Astrocyte (in vitro differentiated cells and primary cell): ENCODE measurements around the gene PLEKHG5.

Experiments used
- CTCF ChIP-seq: IDR thresholded peaks from 2 replicates; pipeline ENCODE4 v1.5.1; 2011; ENCODE audit warnings: low read depth, mild to moderate bottlenecking, inconsistent platforms, low read length, moderate library complexity; ENCODE audit not compliant: insufficient read depth
- EZH2 ChIP-seq: IDR thresholded peaks from 2 replicates; pipeline ENCODE4 v1.6.1; 2012; ENCODE audit warnings: mild to moderate bottlenecking, low read length, inconsistent platforms; ENCODE audit not compliant: insufficient read depth

DNA sequence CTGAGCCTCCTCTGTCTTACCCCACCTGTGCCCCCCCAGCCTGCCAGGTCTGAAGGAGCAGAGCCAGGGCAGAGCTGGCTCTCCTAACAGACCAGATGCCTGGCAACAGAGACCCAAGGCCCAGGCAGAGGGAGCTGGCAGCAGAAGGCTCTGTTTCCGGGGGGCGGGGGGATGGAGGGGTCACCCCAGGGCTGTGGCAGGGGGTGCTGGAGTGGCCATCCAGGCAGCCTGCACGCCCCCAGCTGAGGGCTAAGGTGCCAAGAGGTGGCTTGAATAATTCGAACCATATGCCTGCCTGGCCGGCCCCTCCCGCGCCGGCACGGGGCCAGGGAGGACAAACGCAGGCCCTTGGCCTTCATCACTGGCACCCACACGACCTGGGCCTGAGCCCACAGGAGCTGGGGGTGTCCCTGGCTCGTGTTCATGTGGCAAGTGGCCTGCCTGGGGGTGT lies 16.0 kb upstream of the PLEKHG5 start:
- TF ChIP-seq CTCF = no peak
- no peak for TF ChIP-seq EZH2
